ENCODE results near the gene NEDD4L.
"Not testable (repeated sequence)": the region's sequence is repeated elsewhere in the genome, so short reads cannot be mapped to it uniquely, and the experiment has no call there.

The NEDD4L gene

DNA sequence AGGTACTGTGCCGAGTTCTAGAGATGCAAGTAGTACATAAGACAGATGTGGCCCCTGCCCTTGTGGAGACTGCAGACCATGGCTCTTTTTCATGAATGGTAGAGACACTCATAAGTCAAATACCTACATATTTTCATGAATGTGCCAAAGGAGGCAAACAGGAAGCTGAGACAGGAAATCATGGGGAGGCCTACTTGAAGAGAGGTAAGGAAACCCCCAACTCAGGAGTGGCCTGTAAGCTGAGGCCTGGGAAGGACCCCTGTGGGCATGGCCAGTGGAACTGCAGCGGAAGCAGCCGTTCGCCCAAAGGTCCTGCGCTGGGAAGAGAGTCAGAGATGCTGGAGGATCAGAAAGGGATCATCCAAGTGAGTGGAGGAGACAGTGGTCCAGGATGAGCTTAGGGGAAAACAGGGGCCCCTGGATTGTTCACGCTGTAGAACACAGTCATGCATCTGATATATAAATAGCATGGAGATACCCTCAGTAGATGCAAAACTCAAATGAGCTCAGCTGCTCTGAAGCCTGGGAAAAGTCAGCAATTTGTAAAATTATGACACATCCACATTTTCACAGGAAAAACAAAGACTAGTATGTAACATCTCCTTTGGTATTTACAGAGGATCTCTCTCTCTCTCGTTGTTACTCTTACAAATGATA is 228.9 kb downstream of the NEDD4L start:
- no peak for DNase-seq

DNA sequence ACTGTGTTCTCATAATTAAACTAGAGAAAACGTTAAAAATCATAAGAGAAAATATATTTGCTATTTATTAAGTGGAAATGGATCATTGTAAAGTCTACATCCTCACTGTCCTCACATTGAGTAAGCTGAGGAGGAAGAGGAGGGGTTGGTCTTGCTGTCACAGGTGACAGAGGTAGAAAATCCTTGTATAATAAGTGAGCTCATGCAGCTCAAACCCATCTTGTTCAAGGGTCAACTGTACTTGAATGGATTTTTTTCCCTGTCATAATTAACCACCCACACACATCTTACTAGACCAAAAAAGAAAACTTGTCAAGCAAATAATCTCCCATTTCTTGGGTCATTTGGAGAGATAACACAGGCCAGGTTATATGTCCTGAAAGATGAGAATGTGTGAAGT is 231.2 kb downstream of the NEDD4L start:
- no peak for DNase-seq

DNA sequence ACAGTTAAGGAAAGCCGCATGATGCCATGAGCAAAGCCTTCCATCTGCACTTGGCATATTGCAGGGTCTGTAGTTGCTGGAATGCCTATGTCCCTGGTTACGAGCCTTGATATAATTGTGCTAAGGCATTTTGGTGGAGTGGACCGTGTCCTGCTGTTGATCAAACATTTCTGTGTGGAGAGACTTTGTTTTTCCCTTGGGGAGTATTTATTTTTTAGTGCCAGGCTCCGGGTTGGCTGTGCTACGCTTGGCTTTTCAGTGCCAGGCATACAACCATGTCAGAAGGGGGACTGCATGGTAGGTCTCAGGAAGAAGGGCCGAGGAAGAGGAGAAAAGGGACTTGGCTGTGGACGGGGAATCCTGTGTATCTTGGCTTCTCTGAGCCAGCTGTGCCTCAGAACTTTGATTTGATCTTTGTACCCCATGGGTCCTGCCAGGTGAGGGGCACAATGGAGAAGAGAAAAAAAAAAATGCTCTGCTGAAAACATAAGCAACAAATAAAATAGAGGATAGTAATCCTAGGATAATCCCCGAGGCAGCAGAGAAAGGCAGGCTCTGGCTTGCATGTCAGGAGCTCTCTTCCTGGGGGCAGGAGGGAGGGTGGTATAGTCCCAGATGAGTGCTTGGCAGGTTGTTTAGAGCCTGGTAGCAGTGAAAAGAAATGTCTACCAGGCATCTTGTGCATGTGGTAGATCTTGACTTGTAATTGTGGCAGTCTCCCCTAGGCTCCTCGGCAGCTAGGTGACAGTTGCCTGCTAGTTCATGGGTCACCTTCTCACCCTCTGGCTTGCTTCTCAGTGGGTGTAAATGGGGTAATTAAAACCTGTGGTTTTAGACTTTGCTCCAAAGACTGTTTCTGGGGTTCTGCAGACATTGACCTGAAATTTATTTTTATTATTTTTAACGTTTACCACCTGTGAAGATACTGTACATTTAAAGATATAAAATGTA is 233.0 kb downstream of the NEDD4L start:
- no peak for DNase-seq

DNA sequence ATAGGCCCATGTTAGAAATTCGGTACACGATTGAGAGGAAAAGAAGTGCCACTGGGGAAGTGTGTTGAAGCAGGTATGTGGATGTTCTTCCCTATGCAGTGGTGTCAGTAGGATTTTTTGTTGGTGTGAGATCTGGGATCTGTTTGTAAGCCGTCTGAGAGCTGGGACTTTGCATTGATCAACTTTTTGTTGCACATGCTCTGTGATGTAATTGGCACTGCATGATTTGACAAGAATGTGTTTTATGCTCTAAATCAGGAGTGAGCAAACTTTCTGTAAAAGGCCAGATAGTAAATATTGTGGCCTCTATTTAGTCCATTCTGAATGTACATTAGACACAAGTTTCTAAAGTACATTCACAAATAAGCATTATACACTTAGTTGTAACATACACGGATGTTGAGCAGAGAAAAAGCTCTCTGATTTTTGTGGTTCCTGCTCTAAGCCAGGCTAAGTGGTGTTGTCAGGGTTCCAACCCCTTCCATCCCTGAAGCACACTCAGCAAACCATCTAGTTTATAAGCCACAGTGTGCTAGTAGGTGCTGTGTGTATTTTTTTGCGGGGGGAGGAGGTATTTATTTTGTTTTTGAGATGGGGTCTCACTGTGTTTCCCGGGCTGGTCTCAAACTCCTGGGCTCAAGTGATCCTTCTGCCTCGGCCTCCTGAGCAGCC is 235.6 kb downstream of the NEDD4L start:
- no peak for DNase-seq

DNA sequence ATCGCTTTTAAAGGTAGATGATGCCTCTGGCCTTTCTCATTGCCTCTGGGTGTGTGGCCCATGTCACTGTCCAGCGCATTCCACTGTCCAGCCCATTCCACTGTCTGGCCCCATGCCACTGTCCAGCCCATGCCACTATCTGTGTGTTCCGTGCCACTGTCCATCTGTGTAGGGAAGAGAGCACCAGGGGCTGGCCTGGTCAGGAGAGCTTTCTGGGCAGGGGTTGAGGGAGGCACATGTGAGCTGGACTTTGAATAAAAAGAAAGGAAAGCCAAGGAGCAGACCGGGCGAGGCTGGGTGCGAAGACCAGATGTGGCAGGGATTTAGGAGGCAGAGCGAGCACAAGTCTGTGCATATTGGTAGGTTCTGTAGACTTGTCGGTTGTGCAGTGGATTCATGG is 236.2 kb downstream of the NEDD4L start:
- no peak for DNase-seq

DNA sequence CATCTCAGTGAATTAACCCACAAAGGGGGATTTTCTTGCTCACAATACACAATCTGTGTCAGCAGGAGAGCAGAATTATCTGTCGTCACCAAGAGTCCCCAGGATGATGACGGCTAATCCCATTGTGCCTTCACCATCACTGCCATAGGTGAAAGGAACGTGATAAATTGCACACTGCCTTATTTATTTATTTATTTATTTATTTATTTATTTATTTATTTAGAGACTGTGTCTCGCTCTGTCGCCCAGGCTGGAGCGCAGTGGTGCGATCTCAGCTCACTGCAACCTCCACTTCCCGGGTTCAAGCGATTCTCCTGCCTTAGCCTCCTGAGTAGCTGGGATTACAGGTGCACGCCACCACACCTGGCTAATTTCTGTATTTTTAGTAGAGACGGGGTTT is 238.8 kb downstream of the NEDD4L start:
- DNase-seq: not testable (repeated sequence)

DNA sequence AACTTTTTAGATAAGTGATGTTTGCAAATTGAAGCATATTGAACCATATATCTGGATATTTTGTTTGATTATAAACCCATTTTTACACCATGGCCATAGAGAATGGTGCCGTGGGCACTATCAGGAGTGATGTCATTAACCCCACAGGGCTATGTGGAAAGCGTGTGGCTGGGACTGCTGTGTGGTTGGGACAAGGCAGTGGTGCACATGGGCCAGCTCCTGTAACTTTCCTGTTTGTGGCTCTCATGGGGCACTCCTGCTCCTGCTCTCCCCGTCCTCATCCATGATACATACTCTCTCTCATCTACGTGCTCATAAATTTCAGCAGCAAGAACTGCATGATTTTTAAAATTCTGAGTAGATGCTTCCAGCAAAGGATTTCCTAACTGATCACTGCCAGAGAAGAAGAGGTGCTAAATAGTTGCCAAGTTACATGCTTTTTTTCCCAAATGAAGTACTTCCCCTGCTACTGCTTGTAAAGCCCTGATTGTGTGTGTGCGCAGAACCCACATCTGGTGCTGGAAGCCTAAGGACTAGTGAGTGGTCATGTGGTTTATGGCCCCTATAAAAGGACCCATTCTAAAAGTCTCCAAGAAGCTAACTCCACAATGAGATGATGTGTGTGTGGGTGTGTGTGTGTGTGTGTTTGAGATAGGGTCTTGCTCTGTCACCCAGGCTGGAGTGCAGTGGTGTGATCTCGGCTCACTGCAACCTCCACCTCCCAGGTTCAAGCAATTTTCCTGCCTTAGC is 240.8 kb downstream of the NEDD4L start:
- no peak for DNase-seq

DNA sequence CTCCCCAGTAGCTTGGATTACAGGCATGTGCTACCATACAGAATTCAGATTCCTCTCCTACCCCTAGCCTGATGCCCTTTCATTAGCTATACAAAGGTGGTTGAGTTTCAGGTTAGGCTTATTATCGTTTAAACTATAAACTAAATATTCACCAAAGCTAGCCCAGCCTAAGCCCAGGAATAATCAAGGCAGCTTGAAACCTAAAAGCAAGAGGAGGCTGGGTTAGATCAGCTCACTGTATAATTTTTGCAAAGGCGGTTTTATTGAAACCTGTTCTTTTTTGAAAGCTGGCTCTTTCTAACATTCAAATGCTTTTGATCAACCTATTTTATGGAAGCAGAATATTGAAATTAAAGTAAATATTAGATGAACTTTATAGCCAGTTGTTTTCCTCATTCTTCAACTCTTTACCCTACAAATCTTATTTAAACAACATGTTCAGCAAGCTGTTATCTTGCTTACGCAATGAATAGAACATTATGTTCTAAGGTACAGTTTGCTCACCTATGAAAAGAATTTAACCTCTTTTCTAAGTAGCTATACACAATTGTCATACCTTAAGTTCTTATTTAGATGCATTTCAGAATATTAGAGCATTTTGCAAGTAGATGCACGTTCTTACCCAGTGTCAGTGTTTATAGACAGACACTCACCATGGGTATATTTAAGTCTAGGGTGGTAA is 241.6 kb downstream of the NEDD4L start:
- DNase-seq: no peak

DNA sequence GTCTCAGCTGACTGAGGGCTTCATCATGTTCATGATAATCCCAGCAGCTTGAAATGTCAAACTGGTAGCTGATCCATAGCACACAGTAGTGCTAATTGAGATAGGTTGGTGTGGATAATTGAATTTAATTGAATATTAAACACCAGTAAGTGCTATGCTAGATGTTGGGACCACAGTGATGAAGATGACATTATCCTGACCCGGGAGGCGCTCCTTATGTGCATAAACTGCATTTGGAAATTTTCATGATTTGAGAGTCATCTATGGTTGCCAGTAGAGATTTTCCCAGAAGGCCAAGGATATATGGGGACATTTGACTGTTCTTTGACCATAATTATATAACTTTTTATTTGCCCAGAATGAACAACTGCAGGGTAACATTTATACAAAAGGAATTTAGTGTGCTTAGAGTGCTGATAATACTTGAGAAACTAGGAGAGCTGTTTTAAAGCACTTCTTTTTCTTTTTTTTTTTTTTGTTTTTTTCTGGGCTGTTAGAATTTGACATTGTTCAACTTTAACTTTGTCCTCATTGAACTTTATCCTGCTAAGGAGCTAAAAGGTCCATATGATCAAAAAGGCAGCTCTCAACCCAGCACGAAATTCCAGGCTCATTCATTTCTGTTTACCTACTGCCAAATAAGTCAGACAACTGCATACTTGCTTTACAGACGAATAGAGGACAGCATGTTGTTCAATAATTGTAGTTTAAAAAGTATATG is 242.8 kb downstream of the NEDD4L start:
- no peak for DNase-seq

DNA sequence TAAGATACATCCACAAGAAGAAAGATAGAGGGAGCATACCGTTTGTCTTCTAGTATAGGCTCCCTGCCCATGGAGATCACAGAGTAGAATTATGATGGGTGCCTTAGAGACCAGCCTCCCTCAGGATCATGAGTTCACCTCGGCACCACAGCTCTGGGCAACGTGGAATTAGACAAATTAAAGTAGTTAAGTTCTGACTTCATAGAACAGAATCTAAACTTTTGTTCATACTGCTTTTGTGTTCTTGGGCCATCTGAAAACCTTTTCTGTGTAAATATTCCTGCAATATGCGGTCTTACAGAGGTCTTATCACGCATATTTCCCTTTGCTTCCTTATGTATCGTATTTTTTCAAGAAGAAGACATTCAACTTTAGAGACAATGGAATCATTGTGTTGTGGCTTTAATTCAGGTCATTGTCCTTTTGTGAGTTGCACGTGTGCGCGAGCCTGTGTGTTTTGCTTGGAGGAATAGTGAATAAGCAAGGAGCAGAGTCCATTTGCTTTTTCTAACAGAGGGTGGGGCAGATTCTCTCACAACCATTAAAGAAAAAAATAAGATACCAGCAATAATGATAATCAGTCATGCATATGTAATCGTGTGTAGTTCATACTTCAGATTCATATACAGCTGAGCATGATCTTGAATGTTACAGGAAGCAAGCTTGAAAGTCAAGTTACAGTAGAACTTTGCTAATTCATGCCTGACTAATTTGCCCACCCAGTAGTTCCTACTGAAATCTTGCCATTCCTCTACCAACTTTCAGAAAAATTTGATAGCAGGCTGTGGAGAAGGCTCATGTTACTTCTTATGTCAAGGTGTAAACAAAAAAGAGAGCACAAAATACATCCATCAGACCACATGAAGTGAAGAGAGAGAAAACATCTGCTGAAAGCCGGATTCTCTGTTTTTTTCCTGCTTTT is 243.6 kb downstream of the NEDD4L start:
- no peak for DNase-seq

DNA sequence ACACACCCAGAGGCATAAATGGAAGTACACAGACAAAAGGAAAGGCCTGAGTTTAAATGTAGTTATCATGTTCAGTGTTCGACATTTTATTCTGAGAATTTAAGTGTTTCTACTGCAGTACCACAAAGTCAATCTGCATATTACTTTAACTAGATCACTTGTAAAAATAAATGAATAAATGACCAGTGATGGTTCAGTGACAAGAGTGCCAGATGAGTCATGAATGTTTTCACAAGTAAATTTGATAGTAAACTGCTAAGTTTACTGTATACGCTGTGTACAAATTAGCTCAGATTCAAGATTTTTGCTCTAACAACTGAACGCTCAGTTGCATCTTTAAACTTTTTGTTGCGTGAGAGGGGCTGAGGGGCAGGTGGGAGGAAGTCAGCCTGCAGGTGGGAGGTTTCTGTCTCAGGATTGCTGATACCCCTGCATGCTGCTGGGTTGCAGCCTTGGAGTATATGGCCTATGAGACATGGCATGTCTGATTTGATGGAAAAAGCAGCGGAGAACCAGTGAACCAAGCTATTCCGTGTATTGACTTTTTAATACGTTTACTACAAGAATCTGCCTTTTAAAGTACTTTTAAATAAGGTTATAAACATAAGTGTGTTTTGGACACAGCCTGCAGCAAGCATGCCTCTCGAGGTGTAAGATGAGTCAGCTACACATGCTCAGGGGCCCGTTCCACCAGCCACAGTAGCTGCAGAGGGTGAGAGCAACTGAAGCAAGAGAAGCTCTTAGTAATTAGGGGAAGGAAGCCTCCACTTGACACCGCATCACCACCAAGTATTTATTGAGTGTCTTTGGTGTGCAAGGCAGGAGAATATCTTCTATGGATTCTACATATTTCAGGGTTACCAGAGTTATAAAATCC is 245.1 kb downstream of the NEDD4L start:
- DNase-seq: peak; percentile 71

DNA sequence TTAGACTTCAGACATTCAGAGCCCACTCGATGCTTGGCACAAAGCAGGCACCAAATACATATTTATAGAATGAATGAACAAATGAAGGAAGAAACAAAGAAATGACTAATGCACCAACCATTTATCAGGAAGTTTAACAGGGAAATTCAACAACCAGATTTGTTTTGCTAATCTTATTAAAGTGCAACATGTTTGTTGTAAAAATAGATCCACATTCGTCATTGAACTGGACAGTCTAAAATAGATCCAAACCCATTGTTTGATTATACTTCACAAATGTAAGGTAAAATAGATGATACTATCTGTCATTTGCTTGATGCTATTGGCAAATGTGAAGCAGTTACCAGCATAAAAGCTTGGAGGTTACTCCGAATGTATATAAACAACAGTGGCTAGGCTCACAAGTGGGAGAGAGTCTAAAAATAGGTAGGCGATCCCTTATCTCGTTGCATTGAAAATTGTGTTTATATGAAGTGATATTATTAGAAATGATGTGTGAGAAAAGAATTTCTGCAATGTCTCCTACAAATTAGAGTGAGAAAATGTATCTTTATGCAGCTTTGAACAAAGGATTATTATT is 246.2 kb downstream of the NEDD4L start:
- DNase-seq: peak; percentile 47

DNA sequence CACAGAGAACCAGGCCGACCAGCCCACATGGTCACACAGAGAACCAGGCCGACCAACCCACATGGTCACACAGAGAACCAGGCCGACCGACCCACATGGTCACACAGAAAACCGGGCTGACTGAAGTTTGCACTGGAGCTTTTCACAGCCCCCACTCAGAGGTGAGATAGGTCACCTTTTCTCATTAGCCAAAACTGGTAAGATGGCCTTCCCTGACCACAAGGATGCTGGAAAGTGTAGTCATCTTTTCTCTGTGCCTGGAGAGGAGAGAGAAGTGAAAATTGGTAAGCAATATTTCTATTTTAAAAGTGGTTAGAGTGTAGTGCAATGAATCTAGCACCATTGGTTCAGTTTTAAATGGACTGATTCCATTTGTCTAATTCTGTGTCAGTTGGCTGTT is 247.1 kb downstream of the NEDD4L start:
- DNase-seq: no peak

DNA sequence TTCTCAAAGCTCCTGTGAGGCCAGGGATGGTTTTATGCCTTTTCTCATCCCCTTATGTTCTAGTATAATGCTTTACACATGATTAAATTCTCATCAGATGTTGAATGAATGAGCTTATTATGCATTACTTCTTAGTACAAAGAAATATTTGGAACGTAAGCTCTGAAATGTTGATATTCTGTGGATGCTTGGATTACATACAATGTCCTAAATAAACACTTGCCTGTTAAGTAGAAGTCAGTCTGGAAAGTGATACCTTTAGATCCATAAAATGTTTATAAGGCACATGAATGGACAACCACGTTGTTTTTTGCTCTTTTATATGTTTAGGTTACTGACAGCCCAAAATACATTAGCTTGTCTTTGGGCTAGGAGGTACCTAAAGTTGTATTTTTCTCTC is 248.6 kb downstream of the NEDD4L start:
- DNase-seq: no peak

DNA sequence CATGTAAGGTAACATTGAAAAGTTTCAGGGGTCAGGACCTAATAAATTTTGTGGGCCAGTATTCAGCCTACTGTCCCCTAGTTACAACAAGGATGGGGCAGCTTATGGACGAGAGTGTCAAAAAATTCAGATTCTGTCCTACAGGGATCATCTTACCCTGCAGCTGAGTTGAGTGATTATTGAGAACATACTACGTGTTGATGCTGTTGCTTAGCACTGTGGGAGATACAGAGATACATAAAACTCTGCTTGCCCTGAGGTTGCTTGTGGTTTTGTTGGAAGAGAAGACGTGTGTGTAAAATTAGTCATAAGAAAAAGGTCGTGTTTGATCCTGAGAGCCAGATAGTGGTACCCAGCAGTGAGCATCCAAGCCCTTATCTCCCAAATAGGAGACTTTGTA is 253.2 kb downstream of the NEDD4L start:
- DNase-seq: peak; percentile 77

DNA sequence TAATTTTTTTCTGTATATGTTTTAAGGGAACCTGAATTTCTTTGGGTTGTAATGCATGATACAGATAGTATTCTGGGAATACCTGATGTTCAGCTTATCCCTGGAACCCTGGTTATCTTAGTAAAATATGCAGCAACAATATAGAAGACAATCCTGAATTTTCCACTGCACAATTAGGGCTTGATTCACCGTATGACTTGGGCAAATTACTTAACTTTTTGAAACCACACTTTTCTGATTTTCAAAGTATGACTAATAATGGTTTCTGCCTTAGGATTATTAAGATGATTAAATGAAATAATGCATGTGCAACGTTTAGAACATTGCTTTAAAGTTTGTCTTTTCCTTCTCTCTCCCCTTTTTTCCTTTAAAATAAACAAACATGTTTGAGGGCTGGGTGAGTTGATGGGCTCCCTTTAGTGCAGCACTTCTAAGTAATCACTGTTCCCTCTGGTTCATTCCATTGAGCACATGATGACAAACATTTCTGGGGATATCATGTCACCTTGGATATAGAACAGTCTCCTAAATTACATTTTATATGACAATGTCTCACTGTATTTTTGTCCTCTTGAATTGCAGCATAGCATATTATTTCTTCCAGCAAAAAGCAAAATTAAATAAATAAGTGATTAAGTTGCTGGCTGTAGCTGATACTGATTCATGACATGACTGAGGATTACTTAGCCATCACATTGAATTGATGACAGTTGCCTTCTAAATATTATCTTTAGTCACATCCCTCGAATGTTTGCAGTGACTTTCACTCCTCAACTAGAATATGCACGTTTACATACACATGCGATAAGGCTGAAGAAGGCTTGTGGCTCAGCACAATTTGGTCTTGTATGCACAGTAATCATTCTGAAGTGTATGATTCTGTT is 254.5 kb downstream of the NEDD4L start:
- DNase-seq: no peak

DNA sequence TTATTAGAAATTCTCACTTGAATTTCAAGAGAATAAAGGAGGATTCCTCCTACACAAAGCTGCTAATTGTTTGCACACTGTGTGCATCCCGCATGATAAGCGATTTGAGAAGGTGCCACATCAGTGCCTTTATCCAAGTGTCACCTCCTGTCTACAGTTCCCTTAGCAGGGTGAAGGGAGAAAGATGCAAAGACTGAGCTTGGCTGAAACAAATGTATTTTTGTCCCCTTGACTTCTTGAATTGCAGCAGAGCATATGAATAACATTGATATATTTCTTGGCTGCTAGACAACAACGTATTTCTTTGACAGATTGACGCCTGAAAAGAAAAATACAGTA is 255.1 kb downstream of the NEDD4L start:
- no peak for DNase-seq

DNA sequence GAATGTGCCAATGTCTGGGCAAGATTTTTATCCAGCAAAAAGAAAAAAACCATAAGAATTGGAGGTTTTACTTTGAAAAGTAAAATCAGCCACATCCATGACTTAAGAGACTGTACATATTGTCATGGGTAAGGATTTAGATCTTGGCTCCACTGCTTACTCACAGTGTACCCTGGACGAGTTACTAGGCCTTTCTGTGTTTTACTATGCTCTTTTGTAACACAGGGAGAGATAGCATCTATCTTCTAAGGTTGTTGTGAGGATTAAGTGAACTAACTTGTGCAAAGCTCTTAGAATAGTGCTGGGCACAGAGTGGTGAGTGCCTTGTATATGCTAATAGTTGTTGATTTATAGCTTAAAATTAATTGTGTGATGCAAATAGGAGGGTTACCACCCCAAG is 255.9 kb downstream of the NEDD4L start:
- DNase-seq: no peak
